HEK293 (cell line): Measurements from ENCODE around the gene DAAM1.

Experiments used
- CTCF ChIA-PET: fragments of 350-600 bp; formaldehyde crosslinking; extraction: SDS; loops from one replicate; lab custom pipeline; 2021; ENCODE audit warnings: antibody characterized with exemption; lab: Yijun Ruan, JAX
- POLR2A ChIA-PET: fragments of 300-600 bp; formaldehyde crosslinking; extraction: SDS; loops from one replicate; lab custom pipeline; 2020; ENCODE audit warnings: antibody characterized with exemption, inconsistent platforms; lab: Yijun Ruan, JAX
- H3K27ac ChIP-seq: fragments of 200-500 bp; sonication (Bioruptor generic); 2 replicates; pipeline ENCODE4 v1.5.1; 2014; ENCODE audit warnings: low read depth, low read length, control low read depth, inconsistent platforms; ENCODE audit errors: extremely low read depth
- H3K36me3 ChIP-seq, 2 experiments: fragments of 200-500 bp in 1 of 2; sonication (Bioruptor generic) in 1 of 2; 1 replicate in 1 of 2; 2 replicates in 1 of 2; pipeline ENCODE4 v1.5.1; 2014 to 2017; ENCODE audit warnings: inconsistent platforms in 2 of 2, low read length in 2 of 2; ENCODE audit not compliant: control insufficient read depth in 2 of 2, insufficient read depth in 1 of 2
- H3K4me1 ChIP-seq: fragments of 200-500 bp; sonication (Bioruptor generic); 2 replicates; pipeline ENCODE4 v1.5.1; 2014; ENCODE audit warnings: mild to moderate bottlenecking, low read length, inconsistent platforms; ENCODE audit not compliant: control insufficient read depth, insufficient read depth
- H3K4me3 ChIP-seq: 2 replicates; pipeline ENCODE4 v1.5.1; 2011; ENCODE audit warnings: low read depth, mild to moderate bottlenecking, control low read depth, low read length, moderate library complexity
- H3K9me3 ChIP-seq: fragments of 200-500 bp; sonication (Bioruptor generic); 2 replicates; pipeline ENCODE4 v1.5.1; 2014; ENCODE audit warnings: low read depth, low read length, inconsistent platforms; ENCODE audit not compliant: control insufficient read depth, insufficient read depth
- GLIS2 ChIP-seq: fragments of 450-650 bp; formaldehyde crosslinking; IDR thresholded peaks from 2 replicates; pipeline ENCODE4 v1.5.1; 2016; ENCODE audit warnings: missing biosample characterization, missing genetic modification characterization
- IKZF3 ChIP-seq: fragments of 450-650 bp; IDR thresholded peaks from 2 replicates; pipeline ENCODE4 v1.5.0; 2018; ENCODE audit warnings: missing biosample characterization, mild to moderate bottlenecking, missing genetic modification characterization, moderate library complexity
- KLF9 ChIP-seq: fragments of 450-650 bp; formaldehyde crosslinking; IDR thresholded peaks from 2 replicates; pipeline ENCODE4 v1.5.1; 2016; ENCODE audit warnings: missing biosample characterization, missing genetic modification characterization, low read depth
- PRDM1 ChIP-seq: fragments of 450-650 bp; formaldehyde crosslinking; IDR thresholded peaks from 2 replicates; pipeline ENCODE4; 2016; ENCODE audit warnings: missing biosample characterization, missing genetic modification characterization
- SETDB1 ChIP-seq: IDR thresholded peaks from one replicate; pipeline ENCODE4 v1.6.1; 2017; ENCODE audit warnings: mild to moderate bottlenecking, low read length, moderate library complexity, mixed read lengths; ENCODE audit not compliant: insufficient read length
- ZBTB17 ChIP-seq: fragments of 450-650 bp; formaldehyde crosslinking; IDR thresholded peaks from 2 replicates; pipeline ENCODE4 v1.5.1; 2016; ENCODE audit warnings: missing biosample characterization, missing genetic modification characterization
- ZBTB49 ChIP-seq: fragments of 450-650 bp; formaldehyde crosslinking; IDR thresholded peaks from 2 replicates; pipeline ENCODE4 v1.5.1; 2016; ENCODE audit warnings: missing biosample characterization, missing genetic modification characterization, low read depth
- ZNF155 ChIP-seq: fragments of 450-650 bp; formaldehyde crosslinking; IDR thresholded peaks from 2 replicates; pipeline ENCODE4 v1.5.1; 2016; ENCODE audit warnings: missing biosample characterization, missing genetic modification characterization
- ZNF157 ChIP-seq: fragments of 450-650 bp; formaldehyde crosslinking; IDR thresholded peaks from 2 replicates; pipeline ENCODE4 v1.5.1; 2016; ENCODE audit warnings: missing biosample characterization, missing genetic modification characterization
- ZNF16 ChIP-seq: fragments of 450-650 bp; formaldehyde crosslinking; IDR thresholded peaks from 2 replicates; pipeline ENCODE4 v1.5.1; 2016; ENCODE audit warnings: low read depth, missing biosample characterization, missing genetic modification characterization
- ZNF18 ChIP-seq: fragments of 450-650 bp; formaldehyde crosslinking; IDR thresholded peaks from 2 replicates; pipeline ENCODE4 v1.5.1; 2016; ENCODE audit warnings: missing biosample characterization, missing genetic modification characterization
- ZNF223 ChIP-seq: fragments of 450-650 bp; formaldehyde crosslinking; IDR thresholded peaks from 2 replicates; pipeline ENCODE4 v1.5.1; 2016; ENCODE audit warnings: missing biosample characterization, missing genetic modification characterization
- ZNF239 ChIP-seq: fragments of 450-650 bp; formaldehyde crosslinking; IDR thresholded peaks from 2 replicates; pipeline ENCODE4 v1.5.1; 2016; ENCODE audit warnings: missing biosample characterization, missing genetic modification characterization
- ZNF335 ChIP-seq: fragments of 450-650 bp; formaldehyde crosslinking; conservative IDR thresholded peaks from 2 replicates; pipeline ENCODE4 v1.5.1; 2016; ENCODE audit warnings: missing biosample characterization, missing genetic modification characterization
- ZNF394 ChIP-seq: fragments of 450-650 bp; formaldehyde crosslinking; IDR thresholded peaks from 2 replicates; pipeline ENCODE4 v1.5.1; 2016; ENCODE audit warnings: missing biosample characterization, missing genetic modification characterization, mild to moderate bottlenecking, moderate library complexity, borderline replicate concordance
- ZNF398 ChIP-seq: fragments of 450-650 bp; formaldehyde crosslinking; IDR thresholded peaks from 2 replicates; pipeline ENCODE4 v1.5.1; 2017; ENCODE audit warnings: missing biosample characterization, missing genetic modification characterization
- ZNF404 ChIP-seq: fragments of 450-650 bp; formaldehyde crosslinking; IDR thresholded peaks from 2 replicates; pipeline ENCODE4 v1.5.1; 2017; ENCODE audit warnings: missing biosample characterization, missing genetic modification characterization
- ZNF416 ChIP-seq: fragments of 450-650 bp; formaldehyde crosslinking; IDR thresholded peaks from 2 replicates; pipeline ENCODE4 v1.5.1; 2016; ENCODE audit warnings: missing biosample characterization, missing genetic modification characterization
- ZNF501 ChIP-seq: fragments of 450-650 bp; formaldehyde crosslinking; IDR thresholded peaks from 2 replicates; pipeline ENCODE4 v1.5.1; 2016; ENCODE audit warnings: missing biosample characterization, missing genetic modification characterization
- ZNF514 ChIP-seq: fragments of 450-650 bp; formaldehyde crosslinking; IDR thresholded peaks from 2 replicates; pipeline ENCODE4 v1.5.1; 2016; ENCODE audit warnings: missing biosample characterization, missing genetic modification characterization
- ZNF596 ChIP-seq: fragments of 450-650 bp; IDR thresholded peaks from 2 replicates; pipeline ENCODE4 v1.5.0; 2018; ENCODE audit warnings: missing biosample characterization, mild to moderate bottlenecking, missing genetic modification characterization, moderate library complexity
- ZNF621 ChIP-seq: fragments of 450-650 bp; formaldehyde crosslinking; IDR thresholded peaks from 2 replicates; pipeline ENCODE4 v1.5.1; 2017; ENCODE audit warnings: missing biosample characterization, missing genetic modification characterization
- ZNF654 ChIP-seq: fragments of 450-650 bp; formaldehyde crosslinking; IDR thresholded peaks from 2 replicates; pipeline ENCODE4 v1.5.1; 2016; ENCODE audit warnings: low read depth, missing biosample characterization, missing genetic modification characterization
- ZNF792 ChIP-seq: fragments of 450-650 bp; formaldehyde crosslinking; IDR thresholded peaks from 2 replicates; pipeline ENCODE4 v1.5.1; 2016; ENCODE audit warnings: missing biosample characterization, missing genetic modification characterization
- ZNF843 ChIP-seq: fragments of 450-650 bp; formaldehyde crosslinking; IDR thresholded peaks from 2 replicates; pipeline ENCODE4 v1.5.1; 2016; ENCODE audit warnings: missing biosample characterization, missing genetic modification characterization
- ZSCAN4 ChIP-seq: fragments of 450-650 bp; formaldehyde crosslinking; IDR thresholded peaks from 2 replicates; pipeline ENCODE4 v1.5.1; 2017; ENCODE audit warnings: missing biosample characterization, missing genetic modification characterization

The DAAM1 gene

GRCh38 chr14:59347915-59348314, 159.4 kb downstream of the DAAM1 start (continued):
- no peak for TF ChIP-seq ZNF157 (tag by site-specific recombination)
- TF ChIP-seq ZNF501, result no peak
- TF ChIP-seq ZNF416 (tag by site-specific recombination), result no peak
- TF ChIP-seq ZNF621 (tag by site-specific recombination), result no peak
- TF ChIP-seq ZNF394 (tag by site-specific recombination), result no peak
- no peak for TF ChIP-seq ZNF335 (tag by site-specific recombination)
- no peak for TF ChIP-seq ZNF792 (tag by site-specific recombination)
- no peak for TF ChIP-seq ZNF18 (tag by site-specific recombination)

- peaks cover 0 to 6% of the 10 kb centered on the region in 2 experiments; a peak in 1 of 3 replicates for H3K36me3 ChIP-seq
- no peak overlapping the region for H3K4me3 ChIP-seq
- H3K4me1 ChIP-seq, result no peaks in the 10 kb centered on the region
- no peak overlapping the region for H3K27ac ChIP-seq
- CTCF ChIA-PET, result interaction anchor here (0.6 kb wide), 1 partner anchor 96 kb away, joined by 3 read pairs; no protein-coding TSS in a partner anchor
- POLR2A ChIA-PET, result no interaction called here
- TF ChIP-seq SETDB1 (no peak), GLIS2 (no peak)
- TF ChIP-seq, all 188 proteins: peak for 0
- no peaks in the 10 kb centered on the region for H3K9me3 ChIP-seq
These were observed 160.8 kb downstream of the DAAM1 start for GRCh38 chr14:59349258-59349701.

- H3K36me3 ChIP-seq, result peaks cover 0 to 21% of the 10 kb centered on the region in 2 experiments; a peak in 1 of 3 replicates
- POLR2A ChIA-PET, result no interaction called here
- H3K27ac ChIP-seq, result no peak overlapping the region
- no peaks in the 10 kb centered on the region for H3K4me1 ChIP-seq
- H3K9me3 ChIP-seq, result no peaks in the 10 kb centered on the region
- no peak overlapping the region for H3K4me3 ChIP-seq
- CTCF ChIA-PET, result no interaction called here
- TF ChIP-seq ZNF239 (no peak), ZNF596 (tag by site-specific recombination) (no peak), ZNF843 (no peak), ZBTB17 (0 out of 2 replicates have a peak, but pooled peaks have one; percentile 30), ZNF398 (tag by site-specific recombination) (no peak)
These were observed 164.5 kb downstream of the DAAM1 start for GRCh38 chr14:59352961-59353360.

GRCh38 chr14:59354666-59355065, 166.2 kb downstream of the DAAM1 start:
- no peaks in the 10 kb centered on the region for H3K9me3 ChIP-seq
- no peak for TF ChIP-seq ZNF654 (tag by site-specific recombination)
- TF ChIP-seq ZNF155, result no peak
- TF ChIP-seq ZBTB49 (tag by site-specific recombination), result no peak
- TF ChIP-seq PRDM1, result no peak
- no peak for TF ChIP-seq ZNF514 (tag by site-specific recombination)
- TF ChIP-seq ZNF16 (tag by site-specific recombination), result no peak
- no peak for TF ChIP-seq ZNF404 (tag by site-specific recombination)
- no peak for TF ChIP-seq KLF9 (tag by site-specific recombination)
- TF ChIP-seq ZSCAN4 (tag by site-specific recombination), result no peak
- no peak for TF ChIP-seq ZNF792 (tag by site-specific recombination)
- no peak for TF ChIP-seq IKZF3 (tag by site-specific recombination)
- no peak for TF ChIP-seq ZNF223 (tag by site-specific recombination)
- H3K27ac ChIP-seq, result no peak overlapping the region
- peaks cover 0 to 21% of the 10 kb centered on the region in 2 experiments; a peak in 1 of 3 replicates for H3K36me3 ChIP-seq
- peaks cover 3% of the 10 kb centered on the region; the same call in 1 of the 2 replicates for H3K4me1 ChIP-seq
- ChIA-PET POLR2A (no interaction called here), CTCF (no interaction called here)
- H3K4me3 ChIP-seq, result no peak overlapping the region
